ENCODE data around the gene ATP6V0A1. TPM values are rescaled to one million over a fixed set of nuclear protein-coding genes. Genes with fewer than 3 reads are reported as not detected.
"Not testable (repeated sequence)": the region's sequence is repeated elsewhere in the genome, so short reads cannot be mapped to it uniquely, and the experiment has no call there.

Gene ATP6V0A1
- total and polyA plus RNA-seq, 12 donors, result 42.9 to 126 (median 88.3) TPM

GRCh38 chr17:42438600-42439567 lies 19.8 kb upstream of the ATP6V0A1 start:
- Histone ChIP-seq H3K4me3 (no peak overlapping the region), H3K27ac (no peak overlapping the region), H3K27me3 (no peaks in the 10 kb centered on the region), H3K9me3 (replicated peaks in 1 of 3) (no peaks in the 10 kb centered on the region), H3K36me3 (replicated peaks in 1 of 2) (no peaks in the 10 kb centered on the region), H3K4me1 (replicated peaks in 1 of 2) (peaks cover 0 to 4% of the 10 kb centered on the region in 2 donors)
- 84 to 88% (median 85%) methylated on average over 9 of the region's 9 CpGs for WGBS, 4 donors
- DNase-seq, result peak in 3 of 7 donors; percentile 33 to 68 (median 55)
- TF ChIP-seq, protein P1, sequence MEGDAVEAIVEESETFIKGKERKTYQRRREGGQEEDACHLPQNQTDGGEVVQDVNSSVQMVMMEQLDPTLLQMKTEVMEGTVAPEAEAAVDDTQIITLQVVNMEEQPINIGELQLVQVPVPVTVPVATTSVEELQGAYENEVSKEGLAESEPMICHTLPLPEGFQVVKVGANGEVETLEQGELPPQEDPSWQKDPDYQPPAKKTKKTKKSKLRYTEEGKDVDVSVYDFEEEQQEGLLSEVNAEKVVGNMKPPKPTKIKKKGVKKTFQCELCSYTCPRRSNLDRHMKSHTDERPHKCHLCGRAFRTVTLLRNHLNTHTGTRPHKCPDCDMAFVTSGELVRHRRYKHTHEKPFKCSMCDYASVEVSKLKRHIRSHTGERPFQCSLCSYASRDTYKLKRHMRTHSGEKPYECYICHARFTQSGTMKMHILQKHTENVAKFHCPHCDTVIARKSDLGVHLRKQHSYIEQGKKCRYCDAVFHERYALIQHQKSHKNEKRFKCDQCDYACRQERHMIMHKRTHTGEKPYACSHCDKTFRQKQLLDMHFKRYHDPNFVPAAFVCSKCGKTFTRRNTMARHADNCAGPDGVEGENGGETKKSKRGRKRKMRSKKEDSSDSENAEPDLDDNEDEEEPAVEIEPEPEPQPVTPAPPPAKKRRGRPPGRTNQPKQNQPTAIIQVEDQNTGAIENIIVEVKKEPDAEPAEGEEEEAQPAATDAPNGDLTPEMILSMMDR (IDR thresholded peaks at IDR 0.05), result peak in 2 of 6 experiments; percentile 20 to 37
- TF ChIP-seq POLR2A (IDR thresholded peaks at IDR 0.05), result no peak
- intact Hi-C loops (cut with DNase I), result no loop called here

DNA sequence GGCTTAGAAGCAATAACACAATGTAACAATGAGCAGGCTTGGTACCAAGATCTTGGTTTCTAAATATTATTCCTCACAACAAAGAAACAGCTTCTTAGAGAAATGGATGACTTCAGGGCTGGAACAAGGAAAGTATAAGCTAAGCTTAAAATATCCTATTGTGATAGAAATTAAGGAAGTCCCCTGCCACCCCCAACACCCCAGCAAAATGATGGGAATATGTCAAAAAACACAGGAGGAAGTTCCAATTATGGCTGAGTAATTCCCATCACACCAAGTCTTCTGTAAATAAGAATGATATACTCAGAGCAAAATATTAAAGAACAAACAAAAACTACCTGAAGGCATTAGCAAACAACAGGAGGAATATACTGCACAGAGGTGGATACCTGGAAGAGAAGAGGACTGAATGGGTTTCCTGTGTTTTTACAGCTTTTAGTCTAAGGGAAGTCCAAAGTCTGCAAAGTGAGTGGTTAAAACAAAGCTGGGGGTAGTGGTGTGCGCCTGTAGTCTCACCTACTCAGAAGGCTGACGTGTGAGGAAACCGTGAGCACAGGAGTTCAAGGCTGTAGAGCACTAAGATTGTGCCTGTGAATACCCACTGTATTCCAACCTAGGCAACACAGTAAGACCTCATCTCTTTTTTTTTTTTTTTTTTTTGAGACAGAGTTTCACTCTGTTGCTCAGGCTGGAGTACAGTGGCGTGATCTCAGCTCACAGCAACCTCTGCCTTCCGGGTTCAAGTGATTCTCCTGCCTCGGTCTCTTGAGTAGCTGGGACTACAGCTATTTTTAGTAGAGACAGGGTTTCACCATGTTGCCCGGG lies 17.1 kb upstream of the ATP6V0A1 start:
- Histone ChIP-seq H3K4me1 (replicated peaks in 1 of 2) (peaks cover 0 to 4% of the 10 kb centered on the region in 2 donors), H3K27ac (peak overlapping the region in 1 of 5 donors; percentile 17), H3K4me3 (no peak overlapping the region), H3K27me3 (no peaks in the 10 kb centered on the region), H3K9me3 (replicated peaks in 1 of 3) (no peaks in the 10 kb centered on the region), H3K36me3 (replicated peaks in 1 of 2) (no peaks in the 10 kb centered on the region)
- TF ChIP-seq POLR2A (IDR thresholded peaks at IDR 0.05), result no peak
- TF ChIP-seq, protein P1 (IDR thresholded peaks at IDR 0.05), result no peak
- DNase-seq, result no peak
- intact Hi-C loops (cut with DNase I), result no loop called here
- 40 to 54% (median 51%) methylated on average over 7 of the region's 7 CpGs for WGBS, 4 donors

GRCh38 chr17:42442196-42442565 lies 16.5 kb upstream of the ATP6V0A1 start:
- WGBS, 4 donors, result 32 to 55% (median 34%) methylated on average over 5 of the region's 5 CpGs
- H3K4me1 ChIP-seq (replicated peaks in 1 of 2), result peaks cover 0 to 4% of the 10 kb centered on the region in 2 donors
- H3K27me3 ChIP-seq, result no peaks in the 10 kb centered on the region
- DNase-seq, result no peak
- intact Hi-C loops (cut with DNase I), result no loop called here
- H3K9me3 ChIP-seq (replicated peaks in 1 of 3), result no peaks in the 10 kb centered on the region
- no peak overlapping the region for H3K27ac ChIP-seq
- H3K36me3 ChIP-seq (replicated peaks in 1 of 2), result no peaks in the 10 kb centered on the region
- H3K4me3 ChIP-seq, result no peak overlapping the region
- TF ChIP-seq POLR2A (IDR thresholded peaks at IDR 0.05), result no peak
- TF ChIP-seq, protein P1 (IDR thresholded peaks at IDR 0.05), result no peak

DNA sequence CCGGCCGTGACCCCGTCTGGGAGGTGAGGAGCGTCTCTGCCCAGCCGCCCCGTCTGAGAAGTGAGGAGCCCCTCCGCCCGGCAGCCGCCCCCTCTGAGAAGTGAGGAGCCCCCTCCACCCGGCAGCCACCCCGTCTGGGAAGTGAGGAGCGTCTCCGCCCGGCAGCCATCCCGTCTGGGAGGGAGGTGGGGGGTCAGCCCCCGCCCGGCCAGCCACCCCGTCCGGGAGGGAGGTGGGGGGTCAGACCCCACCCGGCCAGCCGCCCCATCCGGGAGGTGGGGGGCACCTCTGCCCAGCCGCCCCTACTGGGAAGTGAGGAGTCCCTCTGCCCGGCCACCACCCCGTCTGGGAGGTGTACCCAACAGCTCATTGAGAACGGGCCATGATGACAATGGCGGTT lies 9.5 kb upstream of the ATP6V0A1 start:
- intact Hi-C loops (cut with DNase I); DNase-seq; H3K27ac ChIP-seq; H3K4me1 ChIP-seq (replicated peaks in 1 of 2); H3K36me3 ChIP-seq (replicated peaks in 1 of 2); H3K4me3 ChIP-seq; H3K9me3 ChIP-seq (replicated peaks in 1 of 3); H3K27me3 ChIP-seq: not testable (repeated sequence)
- 86 to 93% (median 91%) methylated on average over 8 to 22 of the region's 27 CpGs for WGBS, 4 donors

- intact Hi-C loops (cut with DNase I); H3K27me3 ChIP-seq; H3K27ac ChIP-seq; H3K36me3 ChIP-seq (replicated peaks in 1 of 2); H3K4me3 ChIP-seq; H3K9me3 ChIP-seq (replicated peaks in 1 of 3); H3K4me1 ChIP-seq (replicated peaks in 1 of 2); DNase-seq: not testable (repeated sequence)
- WGBS, 4 donors, result no CpG with 5 or more reads among the region's 2 CpGs
These were observed 8.8 kb upstream of the ATP6V0A1 start for GRCh38 chr17:42449838-42450237.

DNA sequence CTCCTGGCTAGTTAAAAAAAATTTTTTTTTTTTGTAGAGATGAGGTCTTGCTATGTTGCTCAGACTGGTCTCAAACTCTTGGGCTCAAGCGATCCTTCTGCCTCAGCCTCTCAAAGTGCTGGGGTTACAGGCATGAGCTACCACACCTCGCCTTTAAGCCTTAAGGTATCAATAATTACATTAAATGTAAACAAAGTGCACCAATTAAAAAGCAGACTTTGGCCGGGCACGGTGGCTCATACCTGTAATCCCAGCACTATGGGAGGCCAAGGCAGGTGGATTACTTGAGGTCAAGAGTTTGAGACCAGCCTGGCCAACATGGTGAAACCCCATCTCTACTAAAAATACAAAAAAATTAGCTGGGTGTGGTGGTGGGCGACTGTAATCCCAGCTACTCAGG lies 7.4 kb upstream of the ATP6V0A1 start:
- H3K27me3 ChIP-seq; intact Hi-C loops (cut with DNase I); H3K36me3 ChIP-seq (replicated peaks in 1 of 2); H3K4me3 ChIP-seq; H3K27ac ChIP-seq; DNase-seq; H3K4me1 ChIP-seq (replicated peaks in 1 of 2); H3K9me3 ChIP-seq (replicated peaks in 1 of 3): not testable (repeated sequence)
- WGBS, 4 donors, result 78 to 87% (median 84%) methylated on average over 4 to 5 of the region's 5 CpGs
